ENCODE measurements around the gene ANKS1B. TPM values are rescaled to one million over a fixed set of nuclear protein-coding genes. Genes with fewer than 3 reads are reported as not detected.

Gene ANKS1B
- total RNA-seq, 8 experiments from 2014 or later = 4.4 to 49.1 (median 14.2) TPM

- Histone ChIP-seq H3K27ac (no peak overlapping the region), H3K4me1 (replicated peaks in 1 of 2) (no peaks in the 10 kb centered on the region), H3K4me3 (no peak overlapping the region)
- in situ Hi-C loops (cut with MboI; ENCODE audit: low pct_unique_long_range_greater_than_20kb in 2 of 9, low sequenced_read_pairs in 9 of 9, unreplicated experiment in 9 of 9) = no loop called here
- peak in 1 of 8 experiments; percentile 18 for ATAC-seq (replicated peaks in 6 of 8)
- WGBS, 10 experiments = 67 to 100% (median 92%) methylated on average over 1 to 4 of the region's 4 CpGs
Measured at GRCh38 chr12:99906786-99907579, 77.8 kb downstream of the ANKS1B start.

GRCh38 chr12:99901181-99901580 lies 83.6 kb downstream of the ANKS1B start:
- in situ Hi-C loops (cut with MboI; ENCODE audit: low pct_unique_long_range_greater_than_20kb in 2 of 9, low sequenced_read_pairs in 9 of 9, unreplicated experiment in 9 of 9) = no loop called here
- Histone ChIP-seq H3K4me1 (replicated peaks in 1 of 2) (no peaks in the 10 kb centered on the region), H3K4me3 (no peak overlapping the region), H3K27ac (no peak overlapping the region)
- WGBS, 10 experiments = 0 to 83% (median 53%) methylated on average over 1 to 2 of the region's 2 CpGs; no CpG with 5 or more reads in 3 of the 10 experiments
- ATAC-seq (replicated peaks in 6 of 8) = no peak

GRCh38 chr12:99898645-99899044 lies 86.1 kb downstream of the ANKS1B start:
- in situ Hi-C loops (cut with MboI; ENCODE audit: low pct_unique_long_range_greater_than_20kb in 2 of 9, low sequenced_read_pairs in 9 of 9, unreplicated experiment in 9 of 9) = no loop called here
- Histone ChIP-seq H3K4me3 (no peak overlapping the region), H3K27ac (no peak overlapping the region), H3K4me1 (replicated peaks in 1 of 2) (no peaks in the 10 kb centered on the region)
- ATAC-seq (replicated peaks in 6 of 8) = no peak
- WGBS, 10 experiments = 52 to 93% (median 83%) methylated on average over 2 to 5 of the region's 5 CpGs; no CpG with 5 or more reads in 1 of the 10 experiments

DNA sequence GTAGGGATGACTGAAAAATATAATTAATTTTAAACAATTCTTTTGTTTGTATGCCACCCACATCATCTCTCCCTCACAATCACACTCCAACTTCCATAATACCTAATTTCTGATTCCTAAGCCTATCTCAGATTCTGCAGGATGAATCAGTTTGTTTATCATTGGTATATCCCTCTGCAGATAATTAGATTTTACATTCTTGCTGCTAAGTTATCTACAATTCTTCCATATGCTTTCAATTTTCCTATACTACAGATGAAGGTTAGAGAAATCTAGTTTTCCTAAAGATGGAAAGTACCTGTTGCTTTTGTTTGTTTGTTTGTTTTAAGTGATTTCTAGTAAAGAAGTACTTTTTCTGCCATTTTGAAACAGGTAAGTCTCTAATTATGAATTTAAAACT lies 105.3 kb downstream of the ANKS1B start:
- ATAC-seq (replicated peaks in 6 of 8) = no peak

GRCh38 chr12:99875081-99875480 lies 109.7 kb downstream of the ANKS1B start:
- in situ Hi-C loops (cut with MboI; ENCODE audit: low pct_unique_long_range_greater_than_20kb in 2 of 9, low sequenced_read_pairs in 9 of 9, unreplicated experiment in 9 of 9) = no loop called here
- no peak for ATAC-seq (replicated peaks in 6 of 8)
- H3K4me1 ChIP-seq (replicated peaks in 1 of 2) = no peaks in the 10 kb centered on the region
- H3K4me3 ChIP-seq = no peak overlapping the region
- H3K27ac ChIP-seq = no peak overlapping the region

More for the DNA sequence above, 105.3 kb downstream of the ANKS1B start:
- in situ Hi-C loops (cut with MboI; ENCODE audit: low pct_unique_long_range_greater_than_20kb in 2 of 9, low sequenced_read_pairs in 9 of 9, unreplicated experiment in 9 of 9) = no loop called here
- H3K4me1 ChIP-seq (replicated peaks in 1 of 2) = no peaks in the 10 kb centered on the region
- H3K4me3 ChIP-seq = no peak overlapping the region
- no peak overlapping the region for H3K27ac ChIP-seq

DNA sequence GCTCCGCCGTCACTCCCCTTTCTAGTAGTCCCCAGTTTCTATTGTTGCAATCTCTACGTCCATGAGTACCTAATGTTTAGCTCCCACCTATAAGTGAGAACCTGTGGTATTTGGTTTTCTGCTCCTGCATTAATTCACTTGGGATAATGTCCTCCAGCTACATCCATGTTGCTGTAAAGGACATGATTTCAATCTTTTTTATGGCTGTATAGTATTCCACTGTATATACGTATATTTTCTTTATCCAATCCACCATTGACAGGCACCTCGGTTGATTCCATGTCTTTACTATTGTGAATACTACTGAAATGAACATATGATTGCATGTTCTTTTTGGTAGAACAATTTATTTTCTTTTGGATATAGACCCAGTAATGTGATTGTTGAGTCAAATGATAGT lies 114.7 kb downstream of the ANKS1B start:
- ATAC-seq (replicated peaks in 6 of 8) = no peak
- in situ Hi-C loops (cut with MboI; ENCODE audit: low pct_unique_long_range_greater_than_20kb in 2 of 9, low sequenced_read_pairs in 9 of 9, unreplicated experiment in 9 of 9) = no loop called here
- Histone ChIP-seq H3K4me1 (replicated peaks in 1 of 2) (no peaks in the 10 kb centered on the region), H3K4me3 (no peak overlapping the region), H3K27ac (no peak overlapping the region)
- WGBS, 10 experiments = 54 to 100% (median 90%) methylated on average over 2 to 5 of the region's 5 CpGs

GRCh38 chr12:99861731-99862130 lies 123.0 kb downstream of the ANKS1B start:
- in situ Hi-C loops (cut with MboI; ENCODE audit: low pct_unique_long_range_greater_than_20kb in 2 of 9, low sequenced_read_pairs in 9 of 9, unreplicated experiment in 9 of 9) = no loop called here
- WGBS, 10 experiments = 0 to 85% (median 46%) methylated on average over 1 to 4 of the region's 4 CpGs; no CpG with 5 or more reads in 2 of the 10 experiments
- Histone ChIP-seq H3K4me3 (no peak overlapping the region), H3K27ac (no peak overlapping the region), H3K4me1 (replicated peaks in 1 of 2) (no peaks in the 10 kb centered on the region)
- peak in 1 of 8 experiments; percentile 21 for ATAC-seq (replicated peaks in 6 of 8)

DNA sequence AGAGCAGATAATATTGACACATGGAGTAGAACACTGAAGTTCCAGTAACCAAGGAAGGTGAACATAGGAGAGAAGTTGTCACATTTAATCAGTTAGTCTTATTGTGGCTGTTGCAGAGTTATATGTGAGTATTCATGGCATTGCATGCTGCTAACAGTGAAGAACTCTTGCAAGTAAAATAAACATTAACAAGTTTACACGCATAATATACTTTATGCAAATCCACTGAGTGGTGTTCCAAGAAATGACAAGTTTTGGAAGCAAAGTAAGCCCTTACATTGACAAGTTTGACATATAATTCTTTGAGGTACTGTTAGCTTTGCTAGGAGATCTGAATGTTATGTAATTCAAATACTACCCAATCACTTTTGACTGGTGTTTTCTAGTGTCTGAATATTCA lies 125.6 kb downstream of the ANKS1B start:
- no peak overlapping the region for H3K4me3 ChIP-seq
- WGBS, 10 experiments = 0 to 100% (median 91%) methylated on average over 1 of the region's 1 CpG; no CpG with 5 or more reads in 4 of the 10 experiments
- in situ Hi-C loops (cut with MboI; ENCODE audit: low pct_unique_long_range_greater_than_20kb in 2 of 9, low sequenced_read_pairs in 9 of 9, unreplicated experiment in 9 of 9) = no loop called here
- peak in 3 of 8 experiments; percentile 71 to 94 (median 91) for ATAC-seq (replicated peaks in 6 of 8)
- H3K4me1 ChIP-seq (replicated peaks in 1 of 2) = no peaks in the 10 kb centered on the region
- H3K27ac ChIP-seq = no peak overlapping the region

- Histone ChIP-seq H3K4me1 (replicated peaks in 1 of 2) (no peaks in the 10 kb centered on the region), H3K27ac (no peak overlapping the region), H3K4me3 (no peak overlapping the region)
- ATAC-seq (replicated peaks in 6 of 8) = peak in 1 of 8 experiments; percentile 77
- WGBS, 10 experiments = 44 to 100% (median 71%) methylated on average over 1 to 3 of the region's 5 CpGs; no CpG with 5 or more reads in 3 of the 10 experiments
- in situ Hi-C loops (cut with MboI; ENCODE audit: low pct_unique_long_range_greater_than_20kb in 2 of 9, low sequenced_read_pairs in 9 of 9, unreplicated experiment in 9 of 9) = no loop called here
Measured at GRCh38 chr12:99852666-99853065, 132.1 kb downstream of the ANKS1B start.

DNA sequence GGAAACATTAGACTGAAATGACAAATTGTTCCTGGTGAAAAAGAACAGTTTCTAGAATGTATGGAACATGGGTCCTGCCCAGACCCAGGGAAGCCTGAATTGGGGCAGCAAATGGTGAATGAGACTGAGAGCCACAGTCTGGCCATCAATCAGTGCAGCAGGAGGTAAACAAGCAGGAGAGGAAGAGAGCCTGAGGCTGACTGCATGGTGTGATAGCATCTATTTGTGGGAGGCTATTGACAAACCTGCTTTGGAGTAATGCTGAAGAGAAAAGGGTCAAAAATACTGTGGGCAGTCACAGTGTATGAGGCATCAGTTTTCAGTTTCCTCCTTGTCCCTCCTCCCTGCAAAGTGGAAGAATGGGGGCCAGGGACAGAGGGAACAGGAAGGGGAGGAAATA lies 136.8 kb downstream of the ANKS1B start:
- ATAC-seq (replicated peaks in 6 of 8) = no peak
- Histone ChIP-seq H3K4me3 (no peak overlapping the region), H3K4me1 (replicated peaks in 1 of 2) (no peaks in the 10 kb centered on the region), H3K27ac (no peak overlapping the region)
- in situ Hi-C loops (cut with MboI; ENCODE audit: low pct_unique_long_range_greater_than_20kb in 2 of 9, low sequenced_read_pairs in 9 of 9, unreplicated experiment in 9 of 9) = no loop called here

DNA sequence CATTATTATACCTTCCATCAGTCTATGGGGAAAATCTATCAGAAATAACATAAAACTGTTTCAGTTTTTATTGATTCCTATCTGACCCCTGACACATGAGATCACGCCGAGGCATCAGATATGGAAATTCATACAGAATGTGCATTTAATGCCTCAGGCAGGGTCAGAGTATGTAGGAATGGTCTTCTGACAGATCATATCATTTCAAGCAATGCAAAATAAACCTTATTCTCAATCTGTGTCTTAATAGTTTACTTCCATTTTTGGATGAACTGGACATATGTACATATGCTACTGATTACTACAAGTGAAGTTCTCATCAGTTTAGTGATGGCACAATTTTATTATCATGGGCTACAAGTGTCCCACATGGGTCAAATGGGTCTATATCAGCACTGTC lies 150.0 kb downstream of the ANKS1B start:
- 0 to 100% (median 20%) methylated on average over 2 of the region's 2 CpGs; no CpG with 5 or more reads in 3 of the 10 experiments for WGBS, 10 experiments
- in situ Hi-C loops (cut with MboI; ENCODE audit: low pct_unique_long_range_greater_than_20kb in 2 of 9, low sequenced_read_pairs in 9 of 9, unreplicated experiment in 9 of 9) = no loop called here
- peak in 3 of 8 experiments; percentile 60 to 78 (median 72) for ATAC-seq (replicated peaks in 6 of 8)
- Histone ChIP-seq H3K4me3 (no peak overlapping the region), H3K27ac (no peak overlapping the region), H3K4me1 (replicated peaks in 1 of 2) (peaks cover 0 to 5% of the 10 kb centered on the region in 2 donors)

- 18 to 86% (median 50%) methylated on average over 1 of the region's 1 CpG; no CpG with 5 or more reads in 1 of the 10 experiments for WGBS, 10 experiments
- ATAC-seq (replicated peaks in 6 of 8) = peak in 1 of 8 experiments; percentile 56
Measured at GRCh38 chr12:99833397-99833796, 151.3 kb downstream of the ANKS1B start.

GRCh38 chr12:99824900-99825542 lies 159.7 kb downstream of the ANKS1B start:
- 33 to 96% (median 70%) methylated on average over 1 to 8 of the region's 8 CpGs; no CpG with 5 or more reads in 1 of the 10 experiments for WGBS, 10 experiments
- ATAC-seq (replicated peaks in 6 of 8) = peak in 1 of 8 experiments; percentile 20
- Histone ChIP-seq H3K4me3 (no peak overlapping the region), H3K27ac (no peak overlapping the region), H3K4me1 (replicated peaks in 1 of 2) (no peaks in the 10 kb centered on the region)
- in situ Hi-C loops (cut with MboI; ENCODE audit: low pct_unique_long_range_greater_than_20kb in 2 of 9, low sequenced_read_pairs in 9 of 9, unreplicated experiment in 9 of 9) = loop anchor here in 3 of 9 experiments (25.0 kb wide), 3 partner anchors 162 to 362 kb away; partner anchors contain the start of genes ANKS1B (in 2 of the 3) and BLTP3B (in 1 of the 3)

More at GRCh38 chr12:99833397-99833796, 151.3 kb downstream of the ANKS1B start:
- in situ Hi-C loops (cut with MboI; ENCODE audit: low pct_unique_long_range_greater_than_20kb in 2 of 9, low sequenced_read_pairs in 9 of 9, unreplicated experiment in 9 of 9) = no loop called here
- peaks cover 0 to 5% of the 10 kb centered on the region in 2 donors for H3K4me1 ChIP-seq (replicated peaks in 1 of 2)
- H3K27ac ChIP-seq = no peak overlapping the region
- no peak overlapping the region for H3K4me3 ChIP-seq

All from motor neuron (in vitro differentiated cells).